Heart left ventricle (tissue), 13 donors: ENCODE measurements around the gene FOXP4.

Source experiments
- POLR2A ChIP-seq, 2 donors: fragments of 450-650 bp; IDR thresholded peaks; one replicate each; pipeline ENCODE4 v1.6.1; 2017; ENCODE audit warnings: antibody characterized with exemption in 2 of 2, mild to moderate bottlenecking in 2 of 2, moderate library complexity in 2 of 2
- TF ChIP-seq, protein P1 (sequence below), 12 donors: fragments of 200-600 bp; sonication (generic) in 4 of 12; IDR thresholded peaks; one replicate each; pipeline versions ENCODE4 v1.5.0 to v1.8.0; 2018 to 2022; ENCODE audit warnings: antibody characterized with exemption in 12 of 12, mild to moderate bottlenecking in 5 of 12
- donor health status: ischemic (EF 13 %, LVEDD 7.1; RV severe dilation, severe dysfunction).
- donor health status: DM: no; HTN: yes; CAD: no.
- donor health status: DM: no; HTN: no; CAD: no.
- donor health status: ischemic (EF 25% LVEDD 6.9; RV normal size, moderate dysfunction).
- donor health status: ischemic (EF 25% LVEDD 5.7; RV mildly dilated, moderate dysfunction).
- donor health status: ischemic (EF 35%, LVEDD 5.7; RV mildly dilated, moderate dysfunction).
- donor health status: nonischemic (EF 11% LVEDD 7.7; RV severe dilation, severe dysfunction).
- donor health status: DM: yes; HTN: yes; CAD: no.
- donor health status: PGD.
- donor health status: ischemic (EF 29% LVEDD 5.4; RV normal size, mild dysfunction).
- donor health status: nonischemic (EF 23%, LVEDD 6.1; RV moderate dilation, normal function).

DNA sequence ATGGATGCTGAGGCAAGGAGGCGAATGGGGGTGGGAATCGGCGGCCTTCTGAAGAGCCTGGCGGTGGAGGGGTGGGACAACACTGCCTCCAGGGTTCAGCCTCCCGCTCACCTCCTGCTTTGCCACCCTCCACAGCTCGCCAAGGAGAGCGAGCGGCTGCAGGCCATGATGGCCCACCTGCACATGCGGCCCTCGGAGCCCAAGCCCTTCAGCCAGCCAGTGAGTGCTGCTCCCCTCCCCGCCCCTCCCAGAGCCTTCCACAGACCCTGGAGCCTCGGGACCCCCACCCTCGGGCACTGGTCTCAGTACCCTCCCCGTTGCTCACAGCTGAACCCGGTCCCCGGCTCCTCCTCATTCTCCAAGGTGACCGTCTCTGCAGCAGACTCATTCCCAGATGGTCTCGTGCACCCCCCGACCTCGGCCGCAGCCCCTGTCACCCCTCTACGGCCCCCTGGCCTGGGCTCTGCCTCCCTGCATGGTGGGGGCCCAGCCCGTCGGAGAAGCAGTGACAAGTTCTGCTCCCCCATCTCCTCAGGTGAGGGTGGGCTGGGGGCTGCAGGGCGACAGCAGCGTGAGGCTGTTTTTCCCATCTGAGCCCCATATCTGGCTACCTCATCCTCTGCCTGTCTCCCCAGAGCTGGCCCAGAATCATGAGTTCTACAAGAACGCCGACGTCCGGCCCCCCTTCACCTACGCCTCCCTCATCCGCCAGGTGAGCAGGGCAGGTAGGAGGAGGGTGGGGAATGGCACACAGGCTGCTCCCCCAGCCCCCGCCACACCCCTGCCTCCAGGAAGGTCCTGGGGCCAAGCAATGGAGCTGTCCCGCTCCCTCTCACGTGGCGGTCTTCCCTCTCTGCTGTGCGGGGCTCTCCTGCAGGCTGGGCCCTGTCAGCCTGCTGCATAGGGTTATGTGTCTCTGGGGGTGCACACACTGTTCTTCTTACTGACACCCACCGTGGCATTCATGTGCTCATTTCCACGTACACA is 43.7 kb downstream of the FOXP4 start:
- TF ChIP-seq, protein P1, sequence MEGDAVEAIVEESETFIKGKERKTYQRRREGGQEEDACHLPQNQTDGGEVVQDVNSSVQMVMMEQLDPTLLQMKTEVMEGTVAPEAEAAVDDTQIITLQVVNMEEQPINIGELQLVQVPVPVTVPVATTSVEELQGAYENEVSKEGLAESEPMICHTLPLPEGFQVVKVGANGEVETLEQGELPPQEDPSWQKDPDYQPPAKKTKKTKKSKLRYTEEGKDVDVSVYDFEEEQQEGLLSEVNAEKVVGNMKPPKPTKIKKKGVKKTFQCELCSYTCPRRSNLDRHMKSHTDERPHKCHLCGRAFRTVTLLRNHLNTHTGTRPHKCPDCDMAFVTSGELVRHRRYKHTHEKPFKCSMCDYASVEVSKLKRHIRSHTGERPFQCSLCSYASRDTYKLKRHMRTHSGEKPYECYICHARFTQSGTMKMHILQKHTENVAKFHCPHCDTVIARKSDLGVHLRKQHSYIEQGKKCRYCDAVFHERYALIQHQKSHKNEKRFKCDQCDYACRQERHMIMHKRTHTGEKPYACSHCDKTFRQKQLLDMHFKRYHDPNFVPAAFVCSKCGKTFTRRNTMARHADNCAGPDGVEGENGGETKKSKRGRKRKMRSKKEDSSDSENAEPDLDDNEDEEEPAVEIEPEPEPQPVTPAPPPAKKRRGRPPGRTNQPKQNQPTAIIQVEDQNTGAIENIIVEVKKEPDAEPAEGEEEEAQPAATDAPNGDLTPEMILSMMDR (IDR thresholded peaks at IDR 0.05): no peak
- TF ChIP-seq POLR2A (IDR thresholded peaks at IDR 0.05): no peak
